K562 (cell line): ENCODE results near the gene CELSR2. TPM values are rescaled to one million over a fixed set of nuclear protein-coding genes. Genes with fewer than 3 reads are reported as not detected.

Experiments
- CEBPG ChIP-seq, 3 experiments: fragments of 200-800 bp in 1 of 3; sonication (Bioruptor generic) in 1 of 3; sonication (generic) in 1 of 3; formaldehyde crosslinking in 1 of 3; IDR thresholded peaks in 2 of 3; conservative IDR thresholded peaks in 1 of 3; 2 replicates each; pipeline versions ENCODE4 v1.6.1 to v1.8.0; 2016 to 2022; ENCODE audit warnings: missing compliant biosample characterization in 2 of 3, missing genetic modification characterization in 2 of 3, mild to moderate bottlenecking in 1 of 3, missing genetic modification reagents in 1 of 3
- NBN ChIP-seq: fragments of 450-650 bp; IDR thresholded peaks from 2 replicates; pipeline ENCODE4 v1.6.1; 2016; ENCODE audit warnings: low read depth, mild to moderate bottlenecking
- NR2C2 ChIP-seq, 2 experiments: fragments of 200-800 bp in 1 of 2; sonication (Bioruptor generic) in 1 of 2; sonication (generic) in 1 of 2; formaldehyde crosslinking in 1 of 2; IDR thresholded peaks; 2 replicates each; pipeline versions ENCODE4 v1.6.1 to v1.8.0; 2016 to 2022; ENCODE audit warnings: mild to moderate bottlenecking in 1 of 2, missing compliant biosample characterization in 1 of 2, missing genetic modification characterization in 1 of 2, missing genetic modification reagents in 1 of 2
- ZNF561 ChIP-seq: fragments of 450-650 bp; formaldehyde crosslinking; conservative IDR thresholded peaks from 2 replicates; pipeline ENCODE4 v1.4.0; 2020; ENCODE audit warnings: mild to moderate bottlenecking, moderate library complexity
- polyA plus RNA-seq, 8 experiments: library from polyadenylated mRNA; depleted of rRNA in 4 of 8; stranded (reverse) in 5 of 8; unstranded in 3 of 8; fragments of >200 nt; fragmentation: Nextera tagmentation in 2 of 8; fragmentation: Illumina TruSeq in 1 of 8; extraction: Ambion mirVana in 2 of 8; extraction: Trizol in 1 of 8; gene quantifications; 2 replicates each; pipeline versions ENCODE4 v1.2.1 to v1.2.3, GENCODE V29; 2011 to 2014; ENCODE audit warnings: inconsistent platforms in 1 of 8, missing spikeins in 1 of 8
- total RNA-seq, 7 experiments: library from RNA; depleted of rRNA in 6 of 7; stranded (reverse); fragments of >200 nt in 6 of 7; fragmentation: Illumina TruSeq in 2 of 7; extraction: Trizol in 2 of 7; gene quantifications; 2 replicates each; pipeline versions ENCODE4 v1.2.1 to v1.2.3, GENCODE V29; 2011 to 2021; ENCODE audit warnings: low replicate concordance in 1 of 7
- TF ChIP-seq, protein P1 (sequence below), 2 experiments: fragments of 450-650 bp; formaldehyde crosslinking in 1 of 2; IDR thresholded peaks; 2 replicates each; pipeline versions ENCODE4 v1.4.0 to v1.6.1; 2014 to 2020; ENCODE audit warnings: mild to moderate bottlenecking in 2 of 2, borderline replicate concordance in 1 of 2, low read depth in 1 of 2
- TF ChIP-seq, protein P2 (sequence below): fragments of 250-450 bp; sonication (Bioruptor Pico); IDR thresholded peaks from 2 replicates; pipeline ENCODE4 v1.9.0; 2021; ENCODE audit warnings: mild to moderate bottlenecking
- TF ChIP-seq, protein P3 (sequence below): fragments of 450-650 bp; formaldehyde crosslinking; IDR thresholded peaks from 2 replicates; pipeline ENCODE4 v1.4.0; 2020; ENCODE audit warnings: mild to moderate bottlenecking
- TF ChIP-seq, protein P4 (sequence below): fragments of 200-800 bp; sonication (Bioruptor generic); IDR thresholded peaks from 2 replicates; pipeline ENCODE4 v1.6.1; 2016; ENCODE audit warnings: missing genetic modification characterization, missing compliant biosample characterization

The CELSR2 gene
- total and polyA plus RNA-seq, 9 of the 15 experiments (the other 6 are each of a cell fraction or from before 2014, with no cell fraction given) = 0.31 to 21.9 (median 4.2) TPM

DNA sequence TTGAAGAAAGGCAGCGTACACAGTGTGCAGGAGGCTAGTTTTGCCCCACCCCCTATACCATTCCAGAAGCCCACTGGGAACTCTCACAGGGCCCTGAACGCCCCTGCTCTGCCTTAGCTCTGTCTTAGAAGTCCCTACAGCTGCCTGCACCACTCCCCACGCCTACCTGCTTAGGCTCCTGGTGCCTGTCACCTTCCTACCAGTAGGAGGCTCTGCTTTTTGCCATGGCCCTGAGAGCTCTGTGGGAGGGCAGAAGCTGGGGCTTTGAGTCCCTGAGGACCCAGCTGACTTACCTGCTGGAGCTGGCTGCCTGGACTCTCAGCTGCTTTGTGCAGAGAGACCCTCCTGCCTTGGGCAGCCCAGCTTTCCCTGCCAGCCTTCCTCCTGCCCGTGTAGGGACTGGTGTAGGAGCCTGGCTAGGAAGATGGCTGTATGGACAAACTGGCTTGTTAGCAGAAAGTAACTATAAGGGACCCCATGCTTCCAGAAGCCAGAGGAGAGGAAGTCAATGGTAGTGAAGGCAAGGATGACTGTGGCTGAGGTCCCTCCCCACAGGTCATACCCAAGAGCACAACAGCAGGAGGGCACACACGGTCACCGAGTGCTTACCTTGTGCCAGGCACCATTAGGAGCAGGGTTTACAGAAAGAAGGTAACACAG is 9.8 kb upstream of the CELSR2 start (continued):
- TF ChIP-seq, protein P1, sequence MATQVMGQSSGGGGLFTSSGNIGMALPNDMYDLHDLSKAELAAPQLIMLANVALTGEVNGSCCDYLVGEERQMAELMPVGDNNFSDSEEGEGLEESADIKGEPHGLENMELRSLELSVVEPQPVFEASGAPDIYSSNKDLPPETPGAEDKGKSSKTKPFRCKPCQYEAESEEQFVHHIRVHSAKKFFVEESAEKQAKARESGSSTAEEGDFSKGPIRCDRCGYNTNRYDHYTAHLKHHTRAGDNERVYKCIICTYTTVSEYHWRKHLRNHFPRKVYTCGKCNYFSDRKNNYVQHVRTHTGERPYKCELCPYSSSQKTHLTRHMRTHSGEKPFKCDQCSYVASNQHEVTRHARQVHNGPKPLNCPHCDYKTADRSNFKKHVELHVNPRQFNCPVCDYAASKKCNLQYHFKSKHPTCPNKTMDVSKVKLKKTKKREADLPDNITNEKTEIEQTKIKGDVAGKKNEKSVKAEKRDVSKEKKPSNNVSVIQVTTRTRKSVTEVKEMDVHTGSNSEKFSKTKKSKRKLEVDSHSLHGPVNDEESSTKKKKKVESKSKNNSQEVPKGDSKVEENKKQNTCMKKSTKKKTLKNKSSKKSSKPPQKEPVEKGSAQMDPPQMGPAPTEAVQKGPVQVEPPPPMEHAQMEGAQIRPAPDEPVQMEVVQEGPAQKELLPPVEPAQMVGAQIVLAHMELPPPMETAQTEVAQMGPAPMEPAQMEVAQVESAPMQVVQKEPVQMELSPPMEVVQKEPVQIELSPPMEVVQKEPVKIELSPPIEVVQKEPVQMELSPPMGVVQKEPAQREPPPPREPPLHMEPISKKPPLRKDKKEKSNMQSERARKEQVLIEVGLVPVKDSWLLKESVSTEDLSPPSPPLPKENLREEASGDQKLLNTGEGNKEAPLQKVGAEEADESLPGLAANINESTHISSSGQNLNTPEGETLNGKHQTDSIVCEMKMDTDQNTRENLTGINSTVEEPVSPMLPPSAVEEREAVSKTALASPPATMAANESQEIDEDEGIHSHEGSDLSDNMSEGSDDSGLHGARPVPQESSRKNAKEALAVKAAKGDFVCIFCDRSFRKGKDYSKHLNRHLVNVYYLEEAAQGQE (IDR thresholded peaks at IDR 0.05; ENCODE audit: borderline replicate concordance) = peak; percentile 49; the same call in 1 of the 2 replicates
- TF ChIP-seq, protein P1 (CRISPR knock-in tag; IDR thresholded peaks at IDR 0.05; ENCODE audit: low read depth) = peak; percentile 31; the same call in 1 of the 2 replicates
- TF ChIP-seq NBN (no peak), CEBPG (CRISPR knock-in tag; IDR thresholded peaks at IDR 0.05) (no peak), CEBPG (tag; conservative IDR thresholded peaks at IDR 0.05 in 1 of 2, IDR thresholded peaks at IDR 0.05 in 1 of 2) (no peak), NR2C2 (CRISPR knock-in tag; IDR thresholded peaks at IDR 0.05) (no peak), NR2C2 (tag; IDR thresholded peaks at IDR 0.05) (no peak), ZNF561 (CRISPR knock-in tag) (no peak)
- TF ChIP-seq, protein P2, sequence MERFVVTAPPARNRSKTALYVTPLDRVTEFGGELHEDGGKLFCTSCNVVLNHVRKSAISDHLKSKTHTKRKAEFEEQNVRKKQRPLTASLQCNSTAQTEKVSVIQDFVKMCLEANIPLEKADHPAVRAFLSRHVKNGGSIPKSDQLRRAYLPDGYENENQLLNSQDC (CRISPR knock-in tag) = no peak
- TF ChIP-seq, protein P3, sequence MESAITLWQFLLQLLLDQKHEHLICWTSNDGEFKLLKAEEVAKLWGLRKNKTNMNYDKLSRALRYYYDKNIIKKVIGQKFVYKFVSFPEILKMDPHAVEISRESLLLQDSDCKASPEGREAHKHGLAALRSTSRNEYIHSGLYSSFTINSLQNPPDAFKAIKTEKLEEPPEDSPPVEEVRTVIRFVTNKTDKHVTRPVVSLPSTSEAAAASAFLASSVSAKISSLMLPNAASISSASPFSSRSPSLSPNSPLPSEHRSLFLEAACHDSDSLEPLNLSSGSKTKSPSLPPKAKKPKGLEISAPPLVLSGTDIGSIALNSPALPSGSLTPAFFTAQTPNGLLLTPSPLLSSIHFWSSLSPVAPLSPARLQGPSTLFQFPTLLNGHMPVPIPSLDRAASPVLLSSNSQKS (CRISPR knock-in tag) = no peak
- TF ChIP-seq, protein P4, sequence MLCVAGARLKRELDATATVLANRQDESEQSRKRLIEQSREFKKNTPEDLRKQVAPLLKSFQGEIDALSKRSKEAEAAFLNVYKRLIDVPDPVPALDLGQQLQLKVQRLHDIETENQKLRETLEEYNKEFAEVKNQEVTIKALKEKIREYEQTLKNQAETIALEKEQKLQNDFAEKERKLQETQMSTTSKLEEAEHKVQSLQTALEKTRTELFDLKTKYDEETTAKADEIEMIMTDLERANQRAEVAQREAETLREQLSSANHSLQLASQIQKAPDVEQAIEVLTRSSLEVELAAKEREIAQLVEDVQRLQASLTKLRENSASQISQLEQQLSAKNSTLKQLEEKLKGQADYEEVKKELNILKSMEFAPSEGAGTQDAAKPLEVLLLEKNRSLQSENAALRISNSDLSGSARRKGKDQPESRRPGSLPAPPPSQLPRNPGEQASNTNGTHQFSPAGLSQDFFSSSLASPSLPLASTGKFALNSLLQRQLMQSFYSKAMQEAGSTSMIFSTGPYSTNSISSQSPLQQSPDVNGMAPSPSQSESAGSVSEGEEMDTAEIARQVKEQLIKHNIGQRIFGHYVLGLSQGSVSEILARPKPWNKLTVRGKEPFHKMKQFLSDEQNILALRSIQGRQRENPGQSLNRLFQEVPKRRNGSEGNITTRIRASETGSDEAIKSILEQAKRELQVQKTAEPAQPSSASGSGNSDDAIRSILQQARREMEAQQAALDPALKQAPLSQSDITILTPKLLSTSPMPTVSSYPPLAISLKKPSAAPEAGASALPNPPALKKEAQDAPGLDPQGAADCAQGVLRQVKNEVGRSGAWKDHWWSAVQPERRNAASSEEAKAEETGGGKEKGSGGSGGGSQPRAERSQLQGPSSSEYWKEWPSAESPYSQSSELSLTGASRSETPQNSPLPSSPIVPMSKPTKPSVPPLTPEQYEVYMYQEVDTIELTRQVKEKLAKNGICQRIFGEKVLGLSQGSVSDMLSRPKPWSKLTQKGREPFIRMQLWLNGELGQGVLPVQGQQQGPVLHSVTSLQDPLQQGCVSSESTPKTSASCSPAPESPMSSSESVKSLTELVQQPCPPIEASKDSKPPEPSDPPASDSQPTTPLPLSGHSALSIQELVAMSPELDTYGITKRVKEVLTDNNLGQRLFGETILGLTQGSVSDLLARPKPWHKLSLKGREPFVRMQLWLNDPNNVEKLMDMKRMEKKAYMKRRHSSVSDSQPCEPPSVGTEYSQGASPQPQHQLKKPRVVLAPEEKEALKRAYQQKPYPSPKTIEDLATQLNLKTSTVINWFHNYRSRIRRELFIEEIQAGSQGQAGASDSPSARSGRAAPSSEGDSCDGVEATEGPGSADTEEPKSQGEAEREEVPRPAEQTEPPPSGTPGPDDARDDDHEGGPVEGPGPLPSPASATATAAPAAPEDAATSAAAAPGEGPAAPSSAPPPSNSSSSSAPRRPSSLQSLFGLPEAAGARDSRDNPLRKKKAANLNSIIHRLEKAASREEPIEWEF (CRISPR knock-in tag) = no peak
